IgD-negative memory B cell (primary cell): ENCODE measurements around the gene TESPA1. TPM values are rescaled to one million over a fixed set of nuclear protein-coding genes. Genes with fewer than 3 reads are reported as not detected.
"Not testable (repeated sequence)": the region's sequence is repeated elsewhere in the genome, so short reads cannot be mapped to it uniquely, and the experiment has no call there.

Experiments
- H3K27ac Mint-ChIP-seq, 3 donors: one replicate each; pipeline ENCODE4 v1.8.0; 2020 to 2022; ENCODE audit warnings: mild to moderate bottlenecking in 3 of 3, mixed read lengths in 3 of 3, moderate library complexity in 1 of 3
- H3K27me3 Mint-ChIP-seq: one replicate; pipeline ENCODE4 v1.8.0; 2021; ENCODE audit warnings: mixed read lengths
- H3K36me3 Mint-ChIP-seq: one replicate; pipeline ENCODE4 v1.8.0; 2020; ENCODE audit warnings: mild to moderate bottlenecking, mixed read lengths
- H3K4me1 Mint-ChIP-seq, 3 donors: one replicate each; pipeline ENCODE4 v1.8.0; 2020 to 2022; ENCODE audit warnings: mixed read lengths in 3 of 3, mild to moderate bottlenecking in 1 of 3
- H3K4me3 Mint-ChIP-seq, 4 donors: one replicate each; pipeline ENCODE4 v1.8.0; 2020 to 2022; ENCODE audit warnings: mild to moderate bottlenecking in 4 of 4, mixed read lengths in 4 of 4, moderate library complexity in 3 of 4
- H3K9me3 Mint-ChIP-seq, 3 donors: one replicate each; pipeline ENCODE4 v1.8.0; 2020 to 2021; ENCODE audit warnings: mixed read lengths in 3 of 3, mild to moderate bottlenecking in 1 of 3
- polyA plus RNA-seq: library from polyadenylated mRNA; unstranded; fragments of 300-500 nt; fragmentation: Illumina TruSeq; gene quantifications from one replicate; pipeline ENCODE4 v1.2.3, GENCODE V29; 2021

Gene TESPA1
- polyA plus RNA-seq, 1 donor from 2014 or later = 18.7 TPM

DNA sequence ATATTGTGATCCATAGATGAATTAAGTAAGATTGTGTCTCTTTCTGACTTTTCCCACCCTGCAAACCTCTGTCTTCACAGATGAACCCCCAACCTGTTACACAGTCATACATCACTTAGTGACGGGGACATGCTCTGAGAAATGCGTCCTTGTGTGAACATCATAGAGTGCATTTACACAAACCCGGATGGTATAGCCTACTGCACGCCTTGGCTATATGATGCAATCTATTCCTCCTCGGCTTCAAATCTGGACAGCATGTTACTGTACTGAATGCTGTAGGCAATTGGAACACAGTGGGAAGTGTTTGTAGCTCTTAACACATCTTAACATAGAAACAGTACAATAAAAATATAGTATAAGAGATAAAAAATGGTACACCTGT, 7.4 kb upstream of the TESPA1 start:
- peaks cover 22 to 47% (median 43%) of the 10 kb centered on the region in 3 donors for H3K4me1 Mint-ChIP-seq
- peak overlapping the region; percentile 87 to 98 (median 94) for H3K27ac Mint-ChIP-seq
- peak overlapping the region in 3 of 4 donors; percentile 74 to 92 (median 90) for H3K4me3 Mint-ChIP-seq

GRCh38 chr12:54991161-54991990, 6.8 kb upstream of the TESPA1 start:
- Mint-ChIP-seq H3K4me1 (peaks cover 22 to 47% (median 43%) of the 10 kb centered on the region in 3 donors), H3K27ac (peak overlapping the region; percentile 87 to 98 (median 94)), H3K27me3 (no peaks in the 10 kb centered on the region), H3K9me3 (no peaks in the 10 kb centered on the region), H3K4me3 (peak overlapping the region; percentile 74 to 92 (median 86)), H3K36me3 (no peaks in the 10 kb centered on the region)

More for the DNA sequence above, 7.4 kb upstream of the TESPA1 start:
- no peaks in the 10 kb centered on the region for H3K36me3 Mint-ChIP-seq
- H3K9me3 Mint-ChIP-seq = no peaks in the 10 kb centered on the region
- no peaks in the 10 kb centered on the region for H3K27me3 Mint-ChIP-seq

DNA sequence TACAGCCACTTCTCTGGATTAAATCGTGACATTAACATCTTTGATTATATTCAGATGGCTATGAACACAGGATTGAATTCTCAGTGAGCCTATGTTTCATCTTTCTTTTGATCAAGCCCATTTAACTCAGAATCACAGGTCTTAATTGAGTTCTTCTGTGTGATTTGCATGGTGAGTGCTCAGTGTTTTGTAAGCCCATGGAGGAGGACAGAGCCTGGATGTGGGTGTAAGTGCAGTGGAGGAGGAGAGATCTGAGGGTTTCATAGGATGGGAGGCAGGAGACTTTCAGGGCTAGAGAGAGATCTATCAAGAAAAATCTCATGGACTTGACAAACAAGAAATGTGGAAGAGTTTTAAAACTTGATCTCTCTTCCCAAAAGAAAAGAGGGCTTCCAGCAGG, 5.3 kb upstream of the TESPA1 start:
- peaks cover 3% of the 10 kb centered on the region for H3K36me3 Mint-ChIP-seq
- H3K4me1 Mint-ChIP-seq = peaks cover 27 to 55% (median 45%) of the 10 kb centered on the region in 3 donors
- H3K9me3 Mint-ChIP-seq = no peaks in the 10 kb centered on the region
- peak overlapping the region in 2 of 4 donors; percentile 61 to 74 for H3K4me3 Mint-ChIP-seq
- no peaks in the 10 kb centered on the region for H3K27me3 Mint-ChIP-seq
- peak overlapping the region in 2 of 3 donors; percentile 87 to 98 for H3K27ac Mint-ChIP-seq

DNA sequence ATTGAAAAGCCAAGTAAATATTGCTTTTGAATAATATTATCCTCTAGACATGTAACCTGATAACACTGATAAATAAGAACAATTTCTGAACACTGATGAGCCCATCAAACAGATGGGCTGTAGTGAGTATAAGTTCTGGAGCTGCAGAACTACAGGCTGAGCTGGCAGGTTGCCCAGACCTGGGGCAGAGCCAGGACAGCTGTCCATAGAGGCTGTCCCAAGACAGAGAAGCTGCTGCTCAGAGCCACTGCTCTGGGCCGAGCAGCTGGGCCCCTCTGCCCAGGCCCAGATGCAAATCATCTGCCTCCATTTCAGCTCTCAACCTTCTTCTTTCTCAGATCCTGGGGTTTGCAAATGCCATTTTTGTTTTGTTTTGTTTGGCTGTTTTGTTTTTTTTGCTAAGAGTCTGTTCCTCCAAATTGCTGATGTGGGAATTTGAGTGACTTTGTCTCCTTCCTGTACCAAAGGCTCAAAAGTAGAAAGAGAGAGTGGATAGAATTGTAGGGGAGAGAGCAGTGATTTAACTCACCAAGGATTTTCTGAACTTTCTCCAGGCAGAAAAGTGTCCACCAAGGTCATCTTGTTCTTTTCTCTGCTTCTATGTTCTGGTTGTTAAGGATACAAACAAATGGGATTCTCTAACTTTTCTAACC, 4.0 kb upstream of the TESPA1 start:
- Mint-ChIP-seq H3K27me3 (no peaks in the 10 kb centered on the region), H3K27ac (peak overlapping the region in 2 of 3 donors; percentile 66 to 77), H3K4me1 (peaks cover 39 to 68% (median 58%) of the 10 kb centered on the region in 3 donors), H3K4me3 (peak overlapping the region in 2 of 4 donors; percentile 5 to 68), H3K36me3 (peaks cover 3% of the 10 kb centered on the region), H3K9me3 (no peaks in the 10 kb centered on the region)

- Mint-ChIP-seq H3K27me3 (no peaks in the 10 kb centered on the region), H3K9me3 (no peaks in the 10 kb centered on the region), H3K27ac (peak overlapping the region in 1 of 3 donors; percentile 66), H3K4me1 (peaks cover 45 to 71% (median 61%) of the 10 kb centered on the region in 3 donors), H3K36me3 (peaks cover 3% of the 10 kb centered on the region), H3K4me3 (no peak overlapping the region)
Observed at GRCh38 chr12:54987611-54988231, 3.2 kb upstream of the TESPA1 start.

- Mint-ChIP-seq H3K4me1 (peaks cover 45 to 71% (median 68%) of the 10 kb centered on the region in 3 donors), H3K4me3 (peak overlapping the region in 2 of 4 donors; percentile 46 to 56), H3K27ac (peak overlapping the region in 2 of 3 donors; percentile 8 to 59)
- not testable (repeated sequence) for H3K9me3 Mint-ChIP-seq, H3K27me3 Mint-ChIP-seq, H3K36me3 Mint-ChIP-seq
Observed at GRCh38 chr12:54986773-54987172, 2.2 kb upstream of the TESPA1 start.

GRCh38 chr12:54983536-54984101, 943 bp downstream of the TESPA1 start:
- Mint-ChIP-seq H3K9me3 (no peaks in the 10 kb centered on the region), H3K4me3 (peak overlapping the region; percentile 63 to 95 (median 90)), H3K4me1 (peaks cover 30 to 48% (median 41%) of the 10 kb centered on the region in 3 donors), H3K27ac (peak overlapping the region; percentile 76 to 98 (median 77)), H3K36me3 (peaks cover 10% of the 10 kb centered on the region), H3K27me3 (no peaks in the 10 kb centered on the region)

DNA sequence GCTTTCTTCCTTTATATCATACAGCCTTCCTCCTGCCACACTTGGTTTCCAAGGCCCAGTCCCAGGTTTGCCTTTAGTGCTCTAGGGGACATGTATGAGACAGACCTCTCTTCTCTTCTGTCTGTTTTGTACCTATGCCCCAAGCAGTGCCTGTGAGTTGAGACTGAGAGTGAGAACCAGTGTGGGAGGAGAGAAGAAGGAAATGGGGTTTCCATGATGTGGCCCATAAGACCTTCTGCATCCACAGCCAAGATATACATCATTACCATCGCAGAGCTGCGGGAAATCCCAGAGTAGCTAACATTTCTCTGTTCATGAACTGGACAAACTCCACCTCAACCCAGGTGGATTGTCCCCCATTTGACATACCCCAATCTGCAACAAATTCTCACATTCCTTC, 2.8 kb downstream of the TESPA1 start:
- Mint-ChIP-seq H3K27me3 (no peaks in the 10 kb centered on the region), H3K4me3 (peak overlapping the region in 1 of 4 donors; percentile 52), H3K27ac (no peak overlapping the region), H3K9me3 (no peaks in the 10 kb centered on the region), H3K4me1 (peaks cover 29 to 50% (median 43%) of the 10 kb centered on the region in 3 donors), H3K36me3 (peaks cover 12% of the 10 kb centered on the region)

GRCh38 chr12:54980341-54980740, 4.2 kb downstream of the TESPA1 start:
- Mint-ChIP-seq H3K9me3 (no peaks in the 10 kb centered on the region), H3K4me3 (peak overlapping the region in 1 of 4 donors; percentile 16), H3K4me1 (peaks cover 29 to 53% (median 39%) of the 10 kb centered on the region in 3 donors), H3K27ac (no peak overlapping the region), H3K36me3 (peaks cover 8% of the 10 kb centered on the region), H3K27me3 (no peaks in the 10 kb centered on the region)

DNA sequence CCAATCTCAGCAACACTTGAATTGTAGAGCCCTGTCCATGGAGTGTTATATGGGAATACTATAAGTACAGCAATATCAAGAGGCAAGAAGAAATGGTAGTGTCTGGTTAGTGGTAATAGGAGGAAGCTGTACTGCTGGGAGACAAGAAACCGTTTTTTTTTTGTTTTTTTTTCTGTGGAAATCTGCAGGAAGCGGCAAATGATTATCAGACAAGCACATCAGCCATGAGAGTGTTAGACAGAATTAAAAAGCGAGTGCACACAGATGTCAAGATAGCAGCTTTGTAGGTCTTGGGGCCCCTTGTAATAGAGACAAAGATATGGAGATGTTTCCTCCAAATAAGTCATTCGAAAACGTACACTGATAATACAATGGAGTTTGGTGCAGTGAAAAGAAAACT, 6.7 kb downstream of the TESPA1 start:
- Mint-ChIP-seq H3K27ac (peak overlapping the region in 1 of 3 donors; percentile 60), H3K4me1 (peaks cover 11 to 29% (median 15%) of the 10 kb centered on the region in 3 donors), H3K9me3 (no peaks in the 10 kb centered on the region), H3K4me3 (no peak overlapping the region), H3K36me3 (peaks cover 12% of the 10 kb centered on the region), H3K27me3 (no peaks in the 10 kb centered on the region)

DNA sequence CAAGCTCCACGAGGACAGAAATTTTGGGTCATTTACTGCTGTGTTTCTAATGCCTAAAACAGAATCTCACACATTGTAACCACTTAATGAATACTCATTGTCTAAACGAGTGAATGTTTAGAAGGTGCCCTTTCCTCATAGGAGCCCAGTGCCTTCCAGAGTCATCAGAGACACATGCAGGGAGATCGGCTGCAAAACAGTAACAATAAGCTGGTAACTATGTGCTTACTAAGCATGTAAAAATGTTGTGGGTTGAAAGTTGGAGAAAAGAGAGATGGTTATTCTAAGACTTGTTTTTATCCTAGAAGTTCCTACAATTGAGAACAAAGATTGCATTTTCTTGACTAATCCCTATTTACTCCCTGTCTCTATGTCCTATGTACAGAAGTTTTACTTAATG, 7.4 kb downstream of the TESPA1 start:
- Mint-ChIP-seq H3K4me1 (peaks cover 6 to 22% (median 10%) of the 10 kb centered on the region in 3 donors), H3K27me3 (no peaks in the 10 kb centered on the region), H3K36me3 (peaks cover 10% of the 10 kb centered on the region), H3K4me3 (no peak overlapping the region), H3K27ac (peak overlapping the region in 1 of 3 donors; percentile 28), H3K9me3 (no peaks in the 10 kb centered on the region)

GRCh38 chr12:54975875-54976274, 8.7 kb downstream of the TESPA1 start:
- no peaks in the 10 kb centered on the region for H3K27me3 Mint-ChIP-seq
- no peaks in the 10 kb centered on the region for H3K9me3 Mint-ChIP-seq
- peaks cover 4 to 17% (median 6%) of the 10 kb centered on the region in 3 donors for H3K4me1 Mint-ChIP-seq
- peaks cover 11% of the 10 kb centered on the region for H3K36me3 Mint-ChIP-seq
- no peak overlapping the region for H3K27ac Mint-ChIP-seq
- H3K4me3 Mint-ChIP-seq = no peak overlapping the region

GRCh38 chr12:54975272-54975671, 9.3 kb downstream of the TESPA1 start:
- Mint-ChIP-seq H3K27me3 (no peaks in the 10 kb centered on the region), H3K36me3 (peaks cover 10% of the 10 kb centered on the region), H3K27ac (no peak overlapping the region), H3K4me3 (no peak overlapping the region), H3K4me1 (peaks cover 4 to 17% (median 6%) of the 10 kb centered on the region in 3 donors), H3K9me3 (no peaks in the 10 kb centered on the region)

DNA sequence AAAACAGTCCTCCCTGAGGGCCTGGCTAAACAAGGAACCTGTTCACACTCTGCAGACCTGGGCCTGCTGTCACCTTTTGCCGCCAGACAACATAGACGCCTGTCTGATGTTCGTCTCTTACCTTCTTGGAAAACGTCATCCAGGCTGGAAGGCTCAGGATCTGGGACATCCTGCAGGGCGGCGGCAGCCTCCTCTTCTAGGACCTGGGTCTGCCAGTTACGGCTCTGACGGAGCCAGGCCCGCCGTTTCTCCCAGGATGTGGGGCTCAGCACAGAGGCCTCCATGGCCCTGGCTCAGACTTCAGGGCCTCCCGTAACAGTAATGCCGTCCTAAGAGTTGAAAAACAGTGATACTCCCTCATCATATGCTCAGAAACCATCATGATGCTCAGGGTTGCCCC, 10.3 kb downstream of the TESPA1 start:
- no peak overlapping the region for H3K27ac Mint-ChIP-seq
- no peaks in the 10 kb centered on the region for H3K9me3 Mint-ChIP-seq
- peaks cover 10% of the 10 kb centered on the region for H3K36me3 Mint-ChIP-seq
- H3K4me1 Mint-ChIP-seq = peaks cover 4 to 17% (median 6%) of the 10 kb centered on the region in 3 donors
- no peaks in the 10 kb centered on the region for H3K27me3 Mint-ChIP-seq
- H3K4me3 Mint-ChIP-seq = no peak overlapping the region
